ENCODE data around the gene ZNF205.
"Not testable (repeated sequence)": the region's sequence is repeated elsewhere in the genome, so short reads cannot be mapped to it uniquely, and the experiment has no call there.

ZNF205 gene

DNA sequence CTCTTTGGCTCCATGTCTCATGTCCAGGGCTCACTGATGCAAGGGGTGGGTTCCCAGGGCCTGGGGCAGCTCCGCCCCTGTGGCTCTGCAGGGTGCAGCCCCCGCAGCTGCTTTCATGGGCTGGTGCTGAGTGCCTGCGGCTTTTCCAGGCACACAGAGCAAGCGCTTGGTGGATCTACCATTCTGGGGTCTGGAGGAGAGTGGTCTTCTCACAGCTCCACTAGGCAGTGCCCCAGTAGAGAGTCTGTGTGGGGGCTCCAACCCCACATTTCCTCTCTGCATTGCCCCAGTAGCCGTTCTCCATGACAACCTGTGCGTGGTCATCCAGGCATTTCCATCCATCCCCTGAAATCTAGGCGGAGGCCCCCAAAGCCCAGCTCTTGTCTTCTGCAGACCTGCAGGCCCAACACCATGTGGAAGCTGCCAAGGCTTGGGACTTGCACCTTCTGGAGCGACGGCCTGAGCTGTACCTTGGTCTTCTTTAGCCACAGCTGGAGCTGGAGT lies 41.7 kb upstream of the ZNF205 start:
- Histone ChIP-seq H3K27me3 (ENCODE audit: insufficient read depth, low read length) (no peaks in the 10 kb centered on the region), H3K36me3 (ENCODE audit: insufficient read depth, low read length) (no peaks in the 10 kb centered on the region; the same call in 1 of the 2 replicates), H3K4me1 (ENCODE audit: insufficient read depth, low read length, severe bottlenecking) (peaks cover 11% of the 10 kb centered on the region), H2AFZ (ENCODE audit: low read length) (no peak overlapping the region), H3K9ac (ENCODE audit: low read length) (no peak overlapping the region), H3K27ac (ENCODE audit: low read depth, low read length, poor library complexity, severe bottlenecking) (no peak overlapping the region), H3F3A (ENCODE audit: insufficient read depth, low read length) (no peaks in the 10 kb centered on the region), H4K20me1 (ENCODE audit: insufficient read depth, low read length) (no peaks in the 10 kb centered on the region), H3K4me2 (ENCODE audit: low read length) (no peak overlapping the region), H3K79me2 (ENCODE audit: insufficient read depth, low read length) (no peaks in the 10 kb centered on the region), H3K4me3 (ENCODE audit: low read depth, low read length, poor library complexity, severe bottlenecking) (no peak overlapping the region), H3K9me3 (ENCODE audit: low read length) (no peaks in the 10 kb centered on the region), H3K9me2 (ENCODE audit: low read depth, low read length) (no peaks in the 10 kb centered on the region)
- no peak for TF ChIP-seq CTCF (IDR thresholded peaks at IDR 0.05; ENCODE audit: low read length)
- no peak for TF ChIP-seq EZH2 (IDR thresholded peaks at IDR 0.05; ENCODE audit: borderline replicate concordance, low read length)

- no peaks in the 10 kb centered on the region for H3K79me2 ChIP-seq (ENCODE audit: insufficient read depth, low read length)
- H3K27me3 ChIP-seq (ENCODE audit: insufficient read depth, low read length), result peaks cover 3% of the 10 kb centered on the region; the same call in 1 of the 2 replicates
- no peaks in the 10 kb centered on the region for H3K9me2 ChIP-seq (ENCODE audit: low read depth, low read length)
- no peak for TF ChIP-seq CTCF (IDR thresholded peaks at IDR 0.05; ENCODE audit: low read length)
- no peak for TF ChIP-seq EZH2 (IDR thresholded peaks at IDR 0.05; ENCODE audit: borderline replicate concordance, low read length)
- H3K4me3 ChIP-seq (ENCODE audit: low read depth, low read length, poor library complexity, severe bottlenecking), result no peak overlapping the region
- no peaks in the 10 kb centered on the region for H3K9me3 ChIP-seq (ENCODE audit: low read length)
- H3F3A ChIP-seq (ENCODE audit: insufficient read depth, low read length), result no peaks in the 10 kb centered on the region
- H3K9ac ChIP-seq (ENCODE audit: low read length), result no peak overlapping the region
- no peak overlapping the region for H2AFZ ChIP-seq (ENCODE audit: low read length)
- H4K20me1 ChIP-seq (ENCODE audit: insufficient read depth, low read length), result no peaks in the 10 kb centered on the region
- no peak overlapping the region for H3K27ac ChIP-seq (ENCODE audit: low read depth, low read length, poor library complexity, severe bottlenecking)
- H3K4me2 ChIP-seq (ENCODE audit: low read length), result no peak overlapping the region
- peaks cover 17% of the 10 kb centered on the region for H3K4me1 ChIP-seq (ENCODE audit: insufficient read depth, low read length, severe bottlenecking)
- no peaks in the 10 kb centered on the region; the same call in 1 of the 2 replicates for H3K36me3 ChIP-seq (ENCODE audit: insufficient read depth, low read length)
Observed at GRCh38 chr16:3071655-3072054, 40.7 kb upstream of the ZNF205 start.

- not testable (repeated sequence) for H3K9me2 ChIP-seq (ENCODE audit: low read depth, low read length); H2AFZ ChIP-seq (ENCODE audit: low read length); H3K79me2 ChIP-seq (ENCODE audit: insufficient read depth, low read length); H3F3A ChIP-seq (ENCODE audit: insufficient read depth, low read length); H3K27ac ChIP-seq (ENCODE audit: low read depth, low read length, poor library complexity, severe bottlenecking); H3K4me2 ChIP-seq (ENCODE audit: low read length); H3K27me3 ChIP-seq (ENCODE audit: insufficient read depth, low read length); H3K9ac ChIP-seq (ENCODE audit: low read length); H3K9me3 ChIP-seq (ENCODE audit: low read length); H3K4me3 ChIP-seq (ENCODE audit: low read depth, low read length, poor library complexity, severe bottlenecking); H4K20me1 ChIP-seq (ENCODE audit: insufficient read depth, low read length); H3K36me3 ChIP-seq (ENCODE audit: insufficient read depth, low read length)
- H3K4me1 ChIP-seq (ENCODE audit: insufficient read depth, low read length, severe bottlenecking), result peaks cover 22% of the 10 kb centered on the region
Observed at GRCh38 chr16:3072148-3072547, 40.2 kb upstream of the ZNF205 start.

DNA sequence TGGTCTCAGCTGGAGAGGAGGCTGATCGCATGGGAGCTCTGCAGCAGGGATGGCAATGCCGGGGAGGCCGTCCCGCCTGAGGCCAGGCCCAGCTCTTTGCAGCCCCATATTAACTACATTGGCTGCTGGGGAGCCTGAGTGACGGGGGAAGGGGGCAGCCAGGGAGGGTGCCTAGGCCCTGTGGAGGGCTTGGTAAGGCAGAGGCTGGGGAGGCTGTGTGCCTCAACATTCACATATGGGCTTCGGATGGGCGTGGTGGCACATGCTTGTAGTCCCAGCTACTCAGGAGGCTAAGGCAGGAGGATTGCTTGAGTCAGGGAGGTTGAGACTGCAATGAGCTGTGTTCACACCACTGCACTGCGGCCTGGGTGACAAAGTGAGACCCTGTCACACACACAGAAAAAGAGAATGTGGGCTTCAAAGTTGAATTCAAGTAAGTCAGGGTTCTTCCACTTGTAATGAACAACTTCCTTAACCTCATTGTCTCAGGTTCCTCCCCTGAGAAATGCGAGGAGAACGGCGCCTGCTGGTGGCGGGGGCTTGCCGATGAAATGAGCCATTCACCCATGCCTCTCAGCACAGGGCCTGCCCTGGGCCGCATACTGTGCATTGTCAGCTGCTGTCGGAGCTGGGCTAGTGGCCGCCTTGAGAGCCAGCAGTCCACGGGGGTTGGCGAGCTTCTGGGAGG lies 39.7 kb upstream of the ZNF205 start:
- H3K9ac ChIP-seq (ENCODE audit: low read length); H4K20me1 ChIP-seq (ENCODE audit: insufficient read depth, low read length); H3K9me3 ChIP-seq (ENCODE audit: low read length); H3K36me3 ChIP-seq (ENCODE audit: insufficient read depth, low read length); H3K4me3 ChIP-seq (ENCODE audit: low read depth, low read length, poor library complexity, severe bottlenecking); H3K4me2 ChIP-seq (ENCODE audit: low read length); H3F3A ChIP-seq (ENCODE audit: insufficient read depth, low read length); H3K9me2 ChIP-seq (ENCODE audit: low read depth, low read length); H3K27ac ChIP-seq (ENCODE audit: low read depth, low read length, poor library complexity, severe bottlenecking); H2AFZ ChIP-seq (ENCODE audit: low read length); H3K79me2 ChIP-seq (ENCODE audit: insufficient read depth, low read length): not testable (repeated sequence)
- H3K27me3 ChIP-seq (ENCODE audit: insufficient read depth, low read length), result peaks cover 12% of the 10 kb centered on the region; the same call in 1 of the 2 replicates
- peaks cover 22% of the 10 kb centered on the region for H3K4me1 ChIP-seq (ENCODE audit: insufficient read depth, low read length, severe bottlenecking)
